Karpas-422 (cell line): ENCODE measurements around the gene MACROD2. TPM values are rescaled to one million over a fixed set of nuclear protein-coding genes. Genes with fewer than 3 reads are reported as not detected.

ENCODE experiments used
- DNase-seq: peaks from one replicate; pipeline ENCODE4 v3.0.0-alpha.2; 2015
- H2AFZ ChIP-seq: fragments of 200-600 bp; sonication (generic); 2 replicates; pipeline ENCODE4 v1.6.1; 2014; ENCODE audit warnings: antibody characterized with exemption, low read length, mixed read lengths
- H3K27ac ChIP-seq: fragments of 200-600 bp; sonication (generic); 2 replicates; pipeline ENCODE4 v1.5.1; 2014; ENCODE audit warnings: mild to moderate bottlenecking, low read length, moderate library complexity
- H3K27me3 ChIP-seq: fragments of 200-600 bp; sonication (generic); 2 replicates; pipeline ENCODE4 v1.6.1; 2014; ENCODE audit warnings: low read length, mixed read lengths
- H3K36me3 ChIP-seq: fragments of 200-600 bp; sonication (generic); 2 replicates; pipeline ENCODE4 v1.6.1; 2014; ENCODE audit warnings: low read length, mixed read lengths; ENCODE audit not compliant: insufficient read depth
- H3K4me1 ChIP-seq: fragments of 200-600 bp; sonication (generic); 2 replicates; pipeline ENCODE4 v1.6.1; 2014; ENCODE audit warnings: mild to moderate bottlenecking, low read length, mixed read lengths
- H3K4me2 ChIP-seq: fragments of 200-600 bp; sonication (generic); 2 replicates; pipeline ENCODE4 v1.6.1; 2014; ENCODE audit warnings: low read length, low read depth, mild to moderate bottlenecking; ENCODE audit not compliant: poor library complexity, severe bottlenecking
- H3K4me3 ChIP-seq: fragments of 200-600 bp; sonication (generic); 2 replicates; pipeline ENCODE4 v1.5.1; 2014; ENCODE audit warnings: mild to moderate bottlenecking, antibody characterized with exemption, low read length, mixed read lengths
- H3K79me2 ChIP-seq: fragments of 200-600 bp; sonication (generic); 2 replicates; pipeline ENCODE4 v1.6.1; 2014; ENCODE audit warnings: mild to moderate bottlenecking, low read length, mixed read lengths
- H3K9ac ChIP-seq: fragments of 200-600 bp; sonication (generic); 2 replicates; pipeline ENCODE4 v1.6.0; 2014; ENCODE audit warnings: low read length
- H3K9me2 ChIP-seq: fragments of 200-600 bp; sonication (generic), shearing (Covaris generic); replicated peaks from 2 replicates; pipeline ENCODE4 v1.6.0; 2014; ENCODE audit warnings: mild to moderate bottlenecking, low read length, moderate library complexity; ENCODE audit not compliant: insufficient read depth
- H3K9me3 ChIP-seq: fragments of 300-700, 200-600 bp; sonication (generic); 2 replicates; pipeline ENCODE4 v1.6.1; 2014; ENCODE audit warnings: low read length, mixed read lengths
- H4K20me1 ChIP-seq: fragments of 200-600 bp; sonication (generic); 2 replicates; pipeline ENCODE4 v1.6.1; 2014; ENCODE audit warnings: mild to moderate bottlenecking, antibody characterized with exemption, low read length, low read depth; ENCODE audit not compliant: insufficient read depth
- total RNA-seq: library from RNA; depleted of rRNA; stranded (reverse); fragments of >200 nt; shearing (Covaris generic); gene quantifications from 2 replicates; pipeline ENCODE4 v1.2.3, GENCODE V29; 2014; ENCODE audit warnings: low replicate concordance

MACROD2 gene
- total RNA-seq, 1 experiment from 2014 or later: 0.15 TPM

DNA sequence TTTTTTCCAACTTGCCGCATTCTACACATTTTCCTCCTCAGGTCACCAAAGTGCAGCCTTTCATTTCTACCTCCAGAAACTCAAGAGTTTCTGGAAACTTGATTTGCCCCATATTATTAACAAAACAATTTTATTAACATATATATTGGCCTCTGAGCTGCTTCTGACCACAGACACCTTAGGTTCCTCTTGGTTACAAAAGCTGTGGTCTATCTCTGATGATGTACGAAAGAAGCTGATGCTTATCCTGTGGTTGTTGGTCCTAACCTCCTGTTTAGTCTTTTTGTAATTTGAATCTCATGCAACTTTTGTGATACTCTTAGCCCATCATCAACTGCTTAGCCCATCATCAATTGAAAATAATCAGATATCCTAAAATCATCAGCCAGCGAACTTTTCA, 1842.2 kb downstream of the MACROD2 start:
- Histone ChIP-seq H3K4me1 (0 out of 2 replicates have a peak, but pooled peaks cover 3% of the 10 kb centered on the region), H3K4me3 (no peak overlapping the region), H3K9me3 (no peaks in the 10 kb centered on the region), H3K79me2 (no peaks in the 10 kb centered on the region), H2AFZ (no peak overlapping the region), H4K20me1 (no peaks in the 10 kb centered on the region), H3K9ac (no peak overlapping the region), H3K27me3 (no peaks in the 10 kb centered on the region), H3K9me2 (no peaks in the 10 kb centered on the region), H3K27ac (no peak overlapping the region), H3K36me3 (no peaks in the 10 kb centered on the region), H3K4me2 (no peak overlapping the region)
- DNase-seq: no peak

- H4K20me1 ChIP-seq: no peaks in the 10 kb centered on the region
- H3K36me3 ChIP-seq: no peaks in the 10 kb centered on the region
- H3K4me1 ChIP-seq: peaks cover 9% of the 10 kb centered on the region
- DNase-seq: no peak
- no peak overlapping the region for H3K4me3 ChIP-seq
- no peaks in the 10 kb centered on the region for H3K9me3 ChIP-seq
- H3K4me2 ChIP-seq: no peak overlapping the region
- H2AFZ ChIP-seq: no peak overlapping the region
- no peak overlapping the region for H3K27ac ChIP-seq
- no peaks in the 10 kb centered on the region for H3K9me2 ChIP-seq
- H3K9ac ChIP-seq: no peak overlapping the region
- no peaks in the 10 kb centered on the region for H3K27me3 ChIP-seq
- H3K79me2 ChIP-seq: no peaks in the 10 kb centered on the region
These were observed 1843.2 kb downstream of the MACROD2 start for GRCh38 chr20:15838466-15838865.

- Histone ChIP-seq H3K79me2 (no peaks in the 10 kb centered on the region), H3K4me1 (peaks cover 26% of the 10 kb centered on the region), H3K36me3 (no peaks in the 10 kb centered on the region)
These were observed 1845.5 kb downstream of the MACROD2 start for GRCh38 chr20:15840636-15841301.

GRCh38 chr20:15842872-15843271, 1847.6 kb downstream of the MACROD2 start:
- no peak overlapping the region for H3K9ac ChIP-seq
- no peak overlapping the region for H3K4me2 ChIP-seq
- no peaks in the 10 kb centered on the region for H3K79me2 ChIP-seq
- 0 out of 2 replicates have a peak overlapping the region, but pooled peaks have one; percentile 6 for H3K27ac ChIP-seq
- H3K4me3 ChIP-seq: no peak overlapping the region
- H3K9me2 ChIP-seq: no peaks in the 10 kb centered on the region
- 0 out of 2 replicates have a peak overlapping the region, but pooled peaks have one; percentile 21 for H2AFZ ChIP-seq
- peak; percentile 81 for DNase-seq
- no peaks in the 10 kb centered on the region for H3K9me3 ChIP-seq
- no peaks in the 10 kb centered on the region for H4K20me1 ChIP-seq
- no peaks in the 10 kb centered on the region for H3K27me3 ChIP-seq
- peaks cover 28% of the 10 kb centered on the region for H3K4me1 ChIP-seq
- no peaks in the 10 kb centered on the region for H3K36me3 ChIP-seq

More at GRCh38 chr20:15840636-15841301, 1845.5 kb downstream of the MACROD2 start:
- no peak overlapping the region for H2AFZ ChIP-seq
- no peak overlapping the region for H3K27ac ChIP-seq
- no peaks in the 10 kb centered on the region for H4K20me1 ChIP-seq
- no peaks in the 10 kb centered on the region for H3K27me3 ChIP-seq
- no peaks in the 10 kb centered on the region for H3K9me3 ChIP-seq
- H3K4me3 ChIP-seq: no peak overlapping the region
- H3K4me2 ChIP-seq: no peak overlapping the region
- no peak overlapping the region for H3K9ac ChIP-seq
- DNase-seq: no peak
- H3K9me2 ChIP-seq: no peaks in the 10 kb centered on the region

GRCh38 chr20:15843777-15844176, 1848.5 kb downstream of the MACROD2 start:
- H3K4me3 ChIP-seq: no peak overlapping the region
- H2AFZ ChIP-seq: peak overlapping the region; percentile 51; the same call in 1 of the 2 replicates
- no peak overlapping the region for H3K9ac ChIP-seq
- no peaks in the 10 kb centered on the region for H4K20me1 ChIP-seq
- DNase-seq: no peak
- H3K9me3 ChIP-seq: no peaks in the 10 kb centered on the region
- H3K36me3 ChIP-seq: no peaks in the 10 kb centered on the region
- H3K79me2 ChIP-seq: no peaks in the 10 kb centered on the region
- no peaks in the 10 kb centered on the region for H3K9me2 ChIP-seq
- H3K27ac ChIP-seq: peak overlapping the region; percentile 6; the same call in 1 of the 2 replicates
- peak overlapping the region; percentile 33 for H3K4me2 ChIP-seq
- H3K4me1 ChIP-seq: peaks cover 37% of the 10 kb centered on the region
- H3K27me3 ChIP-seq: no peaks in the 10 kb centered on the region

DNA sequence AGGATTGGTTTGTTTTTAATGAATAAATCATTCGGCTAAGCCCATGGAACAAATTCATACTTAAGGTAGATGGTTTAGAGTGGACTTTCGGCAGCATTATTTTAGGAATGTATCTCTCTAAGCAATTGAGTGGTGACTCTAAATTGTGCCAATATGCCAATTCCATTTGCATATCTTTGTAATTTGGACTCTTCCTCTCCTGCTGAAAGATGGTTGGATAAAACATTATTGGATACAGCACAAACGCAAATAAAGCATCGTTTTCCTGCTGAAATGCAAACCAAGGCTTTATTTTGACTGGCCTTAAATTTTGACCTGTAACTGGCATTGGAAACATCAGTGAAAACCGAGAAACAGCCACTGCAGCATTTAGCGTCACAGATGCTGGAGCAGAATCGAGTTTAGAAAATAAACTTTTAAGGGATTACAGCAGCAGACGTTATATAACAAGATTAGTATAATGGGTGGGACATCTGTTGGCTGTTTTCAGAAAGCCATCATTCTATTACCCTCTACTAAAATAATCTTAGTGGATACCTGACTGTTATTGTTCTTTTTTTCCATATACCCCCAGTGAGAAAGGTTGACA, 1852.0 kb downstream of the MACROD2 start:
- Histone ChIP-seq H3K9me2 (no peaks in the 10 kb centered on the region), H3K4me1 (peaks cover 57% of the 10 kb centered on the region), H3K27ac (no peak overlapping the region), H3K4me2 (no peak overlapping the region), H3K9ac (no peak overlapping the region), H3K9me3 (no peaks in the 10 kb centered on the region), H4K20me1 (no peaks in the 10 kb centered on the region), H2AFZ (no peak overlapping the region), H3K36me3 (no peaks in the 10 kb centered on the region), H3K4me3 (no peak overlapping the region), H3K27me3 (no peaks in the 10 kb centered on the region), H3K79me2 (no peaks in the 10 kb centered on the region)
- no peak for DNase-seq

GRCh38 chr20:15848126-15848525, 1852.8 kb downstream of the MACROD2 start:
- DNase-seq: no peak
- no peaks in the 10 kb centered on the region for H3K9me3 ChIP-seq
- no peaks in the 10 kb centered on the region for H3K9me2 ChIP-seq

GRCh38 chr20:15848995-15849610, 1853.8 kb downstream of the MACROD2 start:
- Histone ChIP-seq H4K20me1 (no peaks in the 10 kb centered on the region), H3K4me1 (peaks cover 57% of the 10 kb centered on the region), H3K4me3 (no peak overlapping the region), H3K36me3 (no peaks in the 10 kb centered on the region), H3K27me3 (no peaks in the 10 kb centered on the region), H3K4me2 (no peak overlapping the region), H3K9me3 (no peaks in the 10 kb centered on the region), H3K9ac (no peak overlapping the region), H3K79me2 (no peaks in the 10 kb centered on the region), H3K9me2 (no peaks in the 10 kb centered on the region), H2AFZ (no peak overlapping the region), H3K27ac (no peak overlapping the region)
- DNase-seq: no peak

More at GRCh38 chr20:15848126-15848525, 1852.8 kb downstream of the MACROD2 start:
- Histone ChIP-seq H3K79me2 (no peaks in the 10 kb centered on the region), H3K4me3 (no peak overlapping the region), H3K27me3 (no peaks in the 10 kb centered on the region), H3K9ac (no peak overlapping the region), H3K4me1 (peaks cover 57% of the 10 kb centered on the region), H3K27ac (no peak overlapping the region), H2AFZ (no peak overlapping the region), H4K20me1 (no peaks in the 10 kb centered on the region), H3K36me3 (no peaks in the 10 kb centered on the region), H3K4me2 (no peak overlapping the region)
